BLaER1 (cell line): Measurements from ENCODE around the gene PDE10A.

ENCODE experiments used
- H3K27ac ChIP-seq: shearing (Covaris generic); formaldehyde crosslinking; 2 replicates; pipeline ENCODE4 v1.8.1; 2022
- H3K27me3 ChIP-seq: shearing (Covaris generic); formaldehyde crosslinking; 2 replicates; pipeline ENCODE4 v1.8.1; 2022
- H3K36me3 ChIP-seq: shearing (Covaris generic); formaldehyde crosslinking; 2 replicates; pipeline ENCODE4 v1.8.1; 2022
- H3K4me1 ChIP-seq: shearing (Covaris generic); formaldehyde crosslinking; 2 replicates; pipeline ENCODE4 v1.8.1; 2022
- H3K4me2 ChIP-seq: shearing (Covaris generic); formaldehyde crosslinking; 2 replicates; pipeline ENCODE4 v1.8.1; 2022
- H3K4me3 ChIP-seq: shearing (Covaris generic); formaldehyde crosslinking; 2 replicates; pipeline ENCODE4 v1.8.1; 2022
- H3K9ac ChIP-seq: shearing (Covaris generic); formaldehyde crosslinking; 2 replicates; pipeline ENCODE4 v1.8.1; 2022
- H3K9me3 ChIP-seq: shearing (Covaris generic); formaldehyde crosslinking; 2 replicates; pipeline ENCODE4 v1.8.1; 2022
- H4K20me1 ChIP-seq: shearing (Covaris generic); formaldehyde crosslinking; 2 replicates; pipeline ENCODE4 v1.8.1; 2022
- Cebpa-rat ChIP-seq: shearing (Covaris generic); IDR thresholded peaks from 2 replicates; pipeline ENCODE4 v1.8.1; 2022

The PDE10A gene

GRCh38 chr6:165488624-165489295, 174.3 kb downstream of the PDE10A start:
- no peak overlapping the region for H3K9ac ChIP-seq
- H3K4me1 ChIP-seq: no peaks in the 10 kb centered on the region
- no peaks in the 10 kb centered on the region for H3K27me3 ChIP-seq
- no peak overlapping the region for H3K4me3 ChIP-seq
- H3K27ac ChIP-seq: no peak overlapping the region
- H3K36me3 ChIP-seq: no peaks in the 10 kb centered on the region
- no peaks in the 10 kb centered on the region for H4K20me1 ChIP-seq
- H3K4me2 ChIP-seq: no peak overlapping the region
- no peaks in the 10 kb centered on the region for H3K9me3 ChIP-seq
- no peak for TF ChIP-seq Cebpa-rat

GRCh38 chr6:165487950-165488349, 175.1 kb downstream of the PDE10A start:
- H4K20me1 ChIP-seq: no peaks in the 10 kb centered on the region
- H3K4me3 ChIP-seq: no peak overlapping the region
- H3K36me3 ChIP-seq: no peaks in the 10 kb centered on the region
- no peaks in the 10 kb centered on the region for H3K27me3 ChIP-seq
- no peaks in the 10 kb centered on the region for H3K9me3 ChIP-seq
- TF ChIP-seq Cebpa-rat: no peak
- H3K4me2 ChIP-seq: no peak overlapping the region
- H3K27ac ChIP-seq: no peak overlapping the region
- H3K9ac ChIP-seq: no peak overlapping the region
- H3K4me1 ChIP-seq: no peaks in the 10 kb centered on the region

- no peaks in the 10 kb centered on the region for H3K36me3 ChIP-seq
- no peak overlapping the region for H3K27ac ChIP-seq
- no peak overlapping the region for H3K4me2 ChIP-seq
Measured at GRCh38 chr6:165487347-165487746, 175.7 kb downstream of the PDE10A start.

GRCh38 chr6:165486183-165487137, 176.6 kb downstream of the PDE10A start:
- Histone ChIP-seq H4K20me1 (no peaks in the 10 kb centered on the region), H3K4me2 (no peak overlapping the region), H3K27ac (no peak overlapping the region), H3K9me3 (no peaks in the 10 kb centered on the region), H3K36me3 (no peaks in the 10 kb centered on the region), H3K27me3 (no peaks in the 10 kb centered on the region), H3K9ac (no peak overlapping the region), H3K4me1 (no peaks in the 10 kb centered on the region), H3K4me3 (no peak overlapping the region)
- TF ChIP-seq Cebpa-rat: no peak

More at GRCh38 chr6:165487347-165487746, 175.7 kb downstream of the PDE10A start:
- TF ChIP-seq Cebpa-rat: no peak
- Histone ChIP-seq H3K4me1 (no peaks in the 10 kb centered on the region), H3K9ac (no peak overlapping the region), H3K4me3 (no peak overlapping the region), H4K20me1 (no peaks in the 10 kb centered on the region), H3K9me3 (no peaks in the 10 kb centered on the region), H3K27me3 (no peaks in the 10 kb centered on the region)

GRCh38 chr6:165484178-165484889, 178.7 kb downstream of the PDE10A start:
- Histone ChIP-seq H3K4me1 (no peaks in the 10 kb centered on the region), H3K4me3 (no peak overlapping the region), H3K9ac (no peak overlapping the region), H3K9me3 (no peaks in the 10 kb centered on the region), H3K27ac (no peak overlapping the region), H4K20me1 (no peaks in the 10 kb centered on the region), H3K4me2 (no peak overlapping the region), H3K36me3 (no peaks in the 10 kb centered on the region), H3K27me3 (no peaks in the 10 kb centered on the region)
- TF ChIP-seq Cebpa-rat: no peak

GRCh38 chr6:165481921-165482320, 181.1 kb downstream of the PDE10A start:
- no peaks in the 10 kb centered on the region for H3K27me3 ChIP-seq
- H3K4me1 ChIP-seq: no peaks in the 10 kb centered on the region
- H3K27ac ChIP-seq: no peak overlapping the region
- H3K4me2 ChIP-seq: no peak overlapping the region
- no peaks in the 10 kb centered on the region for H3K36me3 ChIP-seq
- no peaks in the 10 kb centered on the region for H4K20me1 ChIP-seq
- H3K4me3 ChIP-seq: no peak overlapping the region
- no peak for TF ChIP-seq Cebpa-rat
- no peak overlapping the region for H3K9ac ChIP-seq
- no peaks in the 10 kb centered on the region for H3K9me3 ChIP-seq

- Histone ChIP-seq H3K9ac (no peak overlapping the region), H3K4me2 (no peak overlapping the region), H3K4me1 (no peaks in the 10 kb centered on the region), H3K4me3 (no peak overlapping the region), H3K36me3 (no peaks in the 10 kb centered on the region), H3K27me3 (no peaks in the 10 kb centered on the region), H3K27ac (no peak overlapping the region), H4K20me1 (no peaks in the 10 kb centered on the region), H3K9me3 (no peaks in the 10 kb centered on the region)
- no peak for TF ChIP-seq Cebpa-rat
Measured at GRCh38 chr6:165480916-165481315, 182.1 kb downstream of the PDE10A start.

GRCh38 chr6:165478581-165478980, 184.5 kb downstream of the PDE10A start:
- Histone ChIP-seq H3K4me3 (no peak overlapping the region), H3K27me3 (no peaks in the 10 kb centered on the region), H4K20me1 (no peaks in the 10 kb centered on the region), H3K9me3 (no peaks in the 10 kb centered on the region), H3K4me1 (no peaks in the 10 kb centered on the region), H3K9ac (no peak overlapping the region), H3K36me3 (no peaks in the 10 kb centered on the region), H3K27ac (no peak overlapping the region), H3K4me2 (no peak overlapping the region)
- TF ChIP-seq Cebpa-rat: no peak

- no peak overlapping the region for H3K27ac ChIP-seq
- no peak for TF ChIP-seq Cebpa-rat
- peaks cover 8% of the 10 kb centered on the region for H3K9me3 ChIP-seq
- no peaks in the 10 kb centered on the region for H3K27me3 ChIP-seq
- no peaks in the 10 kb centered on the region for H3K4me1 ChIP-seq
- no peak overlapping the region for H3K4me3 ChIP-seq
- H3K4me2 ChIP-seq: no peak overlapping the region
- no peaks in the 10 kb centered on the region for H4K20me1 ChIP-seq
- no peak overlapping the region for H3K9ac ChIP-seq
- H3K36me3 ChIP-seq: no peaks in the 10 kb centered on the region
Measured at GRCh38 chr6:165469483-165469882, 193.6 kb downstream of the PDE10A start.
